H1 (cell line): Measurements from ENCODE around the gene MICU1.

ENCODE experiments used
- CREB1 ChIP-seq: IDR thresholded peaks from 2 replicates; pipeline ENCODE4 v1.6.1; 2012; ENCODE audit warnings: inconsistent platforms
- POLR2A ChIP-seq, 2 experiments: IDR thresholded peaks; 1 replicate in 1 of 2; 2 replicates in 1 of 2; pipeline ENCODE4 v1.6.1; 2011; ENCODE audit warnings: low read depth in 2 of 2, low read length in 2 of 2, mild to moderate bottlenecking in 2 of 2; ENCODE audit errors: control extremely low read depth in 1 of 2
- TAF7 ChIP-seq: optimal IDR thresholded peaks from 2 replicates; pipeline ENCODE3; 2011; ENCODE audit warnings: low read depth, mild to moderate bottlenecking, inconsistent platforms, low read length, moderate library complexity, borderline replicate concordance
- TCF12 ChIP-seq: IDR thresholded peaks from 2 replicates; pipeline ENCODE4 v1.6.1; 2011; ENCODE audit warnings: low read depth, mild to moderate bottlenecking, low read length
- YY1 ChIP-seq: IDR thresholded peaks from 2 replicates; pipeline ENCODE4 v1.6.1; 2011; ENCODE audit warnings: low read depth, mild to moderate bottlenecking, low read length
- TF ChIP-seq, protein P1 (sequence below), 3 experiments: IDR thresholded peaks; 1 replicate in 2 of 3; 2 replicates in 1 of 3; pipeline versions ENCODE4 v1.5.1 to v1.6.1; 2011; ENCODE audit warnings: low read length in 3 of 3, mild to moderate bottlenecking in 3 of 3, inconsistent platforms in 2 of 3, low read depth in 1 of 3, moderate library complexity in 1 of 3; ENCODE audit not compliant: insufficient read depth in 1 of 3; ENCODE audit errors: control extremely low read depth in 1 of 3
- TF ChIP-seq, protein P2 (sequence below): IDR thresholded peaks from 2 replicates; pipeline ENCODE4 v1.6.1; 2011; ENCODE audit warnings: low read depth, mild to moderate bottlenecking, low read length; ENCODE audit not compliant: insufficient read depth
- TF ChIP-seq, protein P3 (sequence below): IDR thresholded peaks from 2 replicates; pipeline ENCODE4 v1.6.1; 2012; ENCODE audit warnings: inconsistent platforms

DNA sequence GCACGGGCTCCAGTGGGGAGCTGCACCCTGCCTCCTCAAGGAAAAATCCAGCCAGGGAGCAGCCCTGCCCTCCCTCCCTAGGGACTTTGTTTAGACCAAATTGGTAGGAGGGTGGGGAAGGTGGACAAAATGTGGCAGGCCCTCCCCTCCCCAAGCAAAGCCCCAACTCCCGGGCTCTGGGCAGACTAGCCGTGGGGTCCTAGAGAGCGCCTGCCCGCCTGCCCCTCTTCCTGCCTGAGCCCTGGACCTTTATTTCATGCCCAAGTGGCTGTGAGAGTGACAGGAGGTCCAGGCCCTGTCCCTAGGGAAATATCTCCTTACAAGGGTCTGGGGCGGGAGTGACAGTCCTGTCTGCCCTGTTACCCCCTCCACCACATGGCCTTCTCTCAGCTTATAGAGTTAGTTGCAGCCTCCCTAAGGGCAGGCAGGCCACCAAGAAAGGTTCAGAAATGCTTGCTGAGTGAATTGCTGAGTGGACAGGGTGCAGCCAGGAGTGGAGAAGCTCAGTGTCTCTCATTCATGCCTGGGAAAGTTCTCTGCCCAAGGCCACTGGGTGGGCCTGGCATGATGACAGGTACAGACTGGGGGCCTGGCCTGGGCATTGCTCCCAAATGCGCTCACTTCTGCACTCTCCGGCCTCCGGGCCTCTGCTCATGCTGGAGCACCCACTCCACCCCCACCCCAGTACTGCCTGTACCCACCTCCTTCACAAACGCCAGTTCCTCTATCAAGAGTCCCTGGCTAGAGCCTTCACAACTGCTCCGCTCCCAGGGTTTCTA is 296.4 kb downstream of the MICU1 start:
- TF ChIP-seq, protein P1, sequence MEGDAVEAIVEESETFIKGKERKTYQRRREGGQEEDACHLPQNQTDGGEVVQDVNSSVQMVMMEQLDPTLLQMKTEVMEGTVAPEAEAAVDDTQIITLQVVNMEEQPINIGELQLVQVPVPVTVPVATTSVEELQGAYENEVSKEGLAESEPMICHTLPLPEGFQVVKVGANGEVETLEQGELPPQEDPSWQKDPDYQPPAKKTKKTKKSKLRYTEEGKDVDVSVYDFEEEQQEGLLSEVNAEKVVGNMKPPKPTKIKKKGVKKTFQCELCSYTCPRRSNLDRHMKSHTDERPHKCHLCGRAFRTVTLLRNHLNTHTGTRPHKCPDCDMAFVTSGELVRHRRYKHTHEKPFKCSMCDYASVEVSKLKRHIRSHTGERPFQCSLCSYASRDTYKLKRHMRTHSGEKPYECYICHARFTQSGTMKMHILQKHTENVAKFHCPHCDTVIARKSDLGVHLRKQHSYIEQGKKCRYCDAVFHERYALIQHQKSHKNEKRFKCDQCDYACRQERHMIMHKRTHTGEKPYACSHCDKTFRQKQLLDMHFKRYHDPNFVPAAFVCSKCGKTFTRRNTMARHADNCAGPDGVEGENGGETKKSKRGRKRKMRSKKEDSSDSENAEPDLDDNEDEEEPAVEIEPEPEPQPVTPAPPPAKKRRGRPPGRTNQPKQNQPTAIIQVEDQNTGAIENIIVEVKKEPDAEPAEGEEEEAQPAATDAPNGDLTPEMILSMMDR (IDR thresholded peaks at IDR 0.05; ENCODE audit: control extremely low read depth in 1 of 3, insufficient read depth in 1 of 3, low read depth in 1 of 3, low read length in 3 of 3) = no peak
- TF ChIP-seq POLR2A (IDR thresholded peaks at IDR 0.05; ENCODE audit: control extremely low read depth in 1 of 2, low read depth in 2 of 2, low read length in 2 of 2) (no peak), TCF12 (no peak), YY1 (no peak), CREB1 (no peak), TAF7 (no peak)
- TF ChIP-seq, protein P2, sequence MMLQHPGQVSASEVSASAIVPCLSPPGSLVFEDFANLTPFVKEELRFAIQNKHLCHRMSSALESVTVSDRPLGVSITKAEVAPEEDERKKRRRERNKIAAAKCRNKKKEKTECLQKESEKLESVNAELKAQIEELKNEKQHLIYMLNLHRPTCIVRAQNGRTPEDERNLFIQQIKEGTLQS = no peak
- TF ChIP-seq, protein P3, sequence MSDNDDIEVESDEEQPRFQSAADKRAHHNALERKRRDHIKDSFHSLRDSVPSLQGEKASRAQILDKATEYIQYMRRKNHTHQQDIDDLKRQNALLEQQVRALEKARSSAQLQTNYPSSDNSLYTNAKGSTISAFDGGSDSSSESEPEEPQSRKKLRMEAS = no peak
